Inflammatory macrophage (primary cell): ENCODE measurements around the gene CDHR3.

Experiments
- DNase-seq, 2 donors: peaks; one replicate each; pipeline ENCODE4 v3.0.0-alpha.2; 2020 to 2022

Gene CDHR3

GRCh38 chr7:106053109-106053508 lies 90.0 kb downstream of the CDHR3 start:
- no peak for DNase-seq

DNA sequence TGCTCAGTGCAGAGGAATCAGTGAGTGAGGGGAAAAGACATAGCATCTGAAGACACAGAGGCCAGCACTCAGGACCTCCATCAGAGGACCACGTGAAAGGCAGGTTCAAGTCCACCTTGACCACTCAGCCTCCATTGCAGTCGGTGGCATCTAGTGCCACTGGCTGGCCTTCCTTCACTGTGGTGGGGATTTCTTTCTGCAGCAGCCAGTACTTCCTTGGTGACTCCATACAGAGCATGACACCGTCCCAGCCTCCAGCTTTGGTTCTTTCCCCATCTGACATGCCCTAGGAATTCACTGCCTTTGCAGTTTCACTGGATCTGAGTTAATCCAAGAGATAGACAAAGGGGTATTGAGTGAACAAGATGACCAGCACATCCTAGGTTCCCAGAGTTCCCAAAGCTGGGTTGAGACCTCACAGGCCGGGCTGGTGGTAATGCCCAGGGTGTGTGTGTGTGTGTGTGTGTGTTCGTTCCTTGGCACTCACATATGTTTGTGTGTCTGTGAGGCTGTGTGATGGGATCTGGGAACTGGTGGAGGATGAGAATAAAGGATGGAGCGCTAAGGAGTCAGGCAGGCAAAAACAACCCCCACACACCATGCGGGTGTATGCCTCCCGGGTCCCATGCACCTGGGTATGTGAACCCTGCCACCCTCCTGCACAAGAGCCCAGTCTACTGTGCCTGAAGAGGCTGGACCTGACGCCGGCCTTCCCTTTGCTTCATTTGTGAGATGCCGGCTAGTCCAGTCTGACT lies 91.3 kb downstream of the CDHR3 start:
- peak; percentile 17 to 20 for DNase-seq

- peak; percentile 25 to 36 for DNase-seq
These were observed 92.0 kb downstream of the CDHR3 start for GRCh38 chr7:106054971-106055532.

DNA sequence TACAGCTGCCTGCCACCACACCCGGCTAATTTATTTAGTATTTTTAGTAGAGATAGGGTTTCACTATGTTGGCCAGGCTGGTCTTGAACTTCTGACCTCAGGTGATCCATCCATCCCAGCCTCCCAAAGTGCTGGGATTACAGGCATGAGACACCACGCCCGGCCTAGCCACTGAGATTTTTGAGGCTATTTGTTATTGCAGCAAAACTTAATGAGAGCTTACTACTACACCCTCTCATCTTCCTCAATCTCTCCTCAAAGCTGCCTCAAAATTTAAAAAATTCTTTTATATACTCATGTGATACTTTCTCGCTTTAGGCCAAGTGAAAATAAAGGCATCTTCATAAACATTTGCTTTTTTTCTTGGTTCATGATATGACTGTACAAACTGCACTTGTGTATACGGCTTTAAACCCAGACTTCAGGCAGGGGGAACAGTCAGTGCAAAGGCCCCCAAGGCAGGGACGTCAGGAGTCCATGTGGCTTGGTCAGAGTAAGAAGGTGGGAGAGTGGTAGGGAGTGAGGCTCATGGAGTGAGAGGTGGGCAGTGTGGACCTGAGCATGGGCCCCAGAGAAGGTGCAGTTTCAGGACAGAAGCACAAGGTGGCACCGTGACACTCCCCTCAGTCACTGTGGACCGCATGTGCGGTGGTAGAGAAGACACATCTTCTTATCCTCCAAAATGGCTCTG lies 93.6 kb downstream of the CDHR3 start:
- DNase-seq: peak; percentile 59 to 69

GRCh38 chr7:106057204-106057961 lies 94.3 kb downstream of the CDHR3 start:
- DNase-seq: no peak

GRCh38 chr7:106057962-106058927 lies 95.2 kb downstream of the CDHR3 start:
- no peak for DNase-seq

DNA sequence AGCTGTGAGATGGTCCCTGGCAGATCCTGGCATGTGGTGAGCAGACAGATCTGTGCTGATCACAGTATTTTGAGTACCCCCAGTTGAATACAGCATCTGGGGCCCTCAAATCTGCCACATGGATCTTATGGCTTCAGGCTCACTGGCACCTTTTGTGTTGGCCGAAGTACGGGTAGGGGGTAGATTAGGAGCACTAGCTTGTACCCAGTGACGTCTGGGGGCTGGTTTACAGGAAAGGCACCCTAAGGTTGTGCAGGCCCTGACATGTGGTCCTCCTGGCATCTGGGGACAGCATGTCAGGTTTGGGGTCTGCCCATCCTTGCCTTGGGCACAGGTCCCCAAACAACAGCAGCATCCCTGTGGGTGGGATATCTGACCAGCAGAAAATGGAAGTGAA lies 95.9 kb downstream of the CDHR3 start:
- no peak for DNase-seq

GRCh38 chr7:106059556-106059955 lies 96.5 kb downstream of the CDHR3 start:
- peak; percentile 50 to 58 for DNase-seq

DNA sequence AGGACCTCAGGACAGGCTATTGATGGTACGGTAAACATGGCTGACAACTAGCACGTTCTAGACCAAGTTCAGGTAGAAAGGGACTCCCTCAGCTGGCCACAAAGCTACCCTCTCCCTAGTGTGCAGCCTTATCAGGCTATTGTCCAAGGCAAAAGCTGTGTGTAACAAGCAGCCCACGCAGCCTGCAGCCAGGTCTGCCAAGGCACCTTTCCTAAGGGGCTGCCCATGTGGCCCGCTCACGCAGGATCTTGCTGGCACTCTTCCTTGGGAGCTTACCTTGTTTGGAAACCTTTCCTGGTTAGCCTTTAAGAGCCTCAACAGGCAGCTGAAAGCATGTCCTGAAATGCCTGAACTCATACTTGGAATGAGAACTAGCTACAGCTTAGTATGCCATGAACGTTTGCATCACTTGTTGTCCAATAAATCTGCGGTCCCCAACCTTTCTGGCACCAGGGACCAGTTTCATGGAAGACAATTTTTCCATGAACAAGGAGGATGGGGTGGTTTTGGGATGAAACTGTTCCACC lies 97.4 kb downstream of the CDHR3 start:
- DNase-seq: no peak

DNA sequence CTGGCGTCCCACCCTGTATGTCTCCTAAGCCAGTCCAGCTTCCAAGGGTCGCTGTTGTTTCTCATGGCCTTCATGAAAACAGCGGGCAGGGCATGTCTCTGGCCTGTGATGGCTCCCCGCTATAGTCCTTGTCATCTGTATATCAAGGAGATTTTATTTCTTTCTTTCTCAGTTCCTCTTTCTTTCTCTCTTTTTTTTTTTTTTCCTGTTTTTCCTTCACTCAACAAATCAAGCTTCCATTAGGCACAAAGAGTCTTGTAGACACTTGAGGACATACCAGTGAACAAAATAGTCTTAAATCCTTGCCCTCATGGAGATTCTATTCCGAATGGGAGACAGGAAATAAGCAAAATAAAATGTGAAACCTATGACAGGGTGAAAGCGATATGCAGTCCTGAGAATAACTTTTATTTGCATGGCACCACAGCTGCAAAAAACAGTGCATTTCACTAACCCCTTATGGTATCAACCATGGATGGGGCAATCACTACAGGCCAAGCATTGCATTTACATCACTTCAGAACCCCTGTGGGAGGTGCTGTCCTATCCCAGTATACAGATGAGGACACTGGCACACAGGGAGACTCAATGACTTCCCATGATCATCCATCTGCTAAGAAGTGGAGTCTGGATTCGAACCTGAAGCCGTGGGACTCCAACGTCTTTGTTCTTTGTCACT lies 98.4 kb downstream of the CDHR3 start:
- DNase-seq: no peak

DNA sequence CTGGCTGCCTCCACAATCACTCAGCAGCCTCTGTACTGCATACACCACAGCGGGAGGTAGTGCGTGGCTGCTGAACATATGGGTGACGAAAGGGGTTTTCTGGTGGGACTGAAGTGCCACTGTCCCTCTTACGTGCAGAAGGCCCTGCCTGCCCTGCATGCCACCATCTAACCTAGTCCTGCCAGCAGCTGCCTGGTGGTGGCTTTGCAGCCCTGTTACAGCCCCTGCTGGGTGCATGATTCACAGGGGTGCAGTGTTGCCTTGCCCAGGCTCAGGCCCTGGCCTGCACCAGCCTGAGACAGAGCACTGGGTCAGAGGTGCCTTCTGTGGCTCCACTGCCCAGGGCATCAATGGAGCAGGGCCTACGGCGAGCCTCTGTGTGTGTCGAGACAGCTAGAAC lies 98.9 kb downstream of the CDHR3 start:
- no peak for DNase-seq

DNA sequence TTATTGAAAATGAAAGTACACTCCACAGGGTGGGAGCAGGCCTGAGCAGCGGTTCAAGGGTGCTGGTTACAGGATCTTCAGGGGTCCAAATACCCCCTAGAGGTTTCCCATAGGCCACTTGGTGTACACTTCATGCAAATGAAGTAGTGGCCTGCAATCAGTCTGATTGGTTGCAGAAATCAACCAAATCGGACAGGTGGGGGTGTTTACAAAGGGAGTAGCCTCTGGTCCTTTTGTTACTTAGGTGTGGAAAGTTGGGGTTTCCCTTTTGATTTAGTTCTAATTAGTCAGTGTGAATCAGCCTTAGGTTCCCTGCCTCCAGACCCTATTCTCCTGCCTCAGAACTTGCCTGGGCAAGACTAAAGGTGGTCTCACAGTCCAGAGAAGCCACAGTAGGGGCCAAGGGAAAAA lies 99.5 kb downstream of the CDHR3 start:
- DNase-seq: no peak

DNA sequence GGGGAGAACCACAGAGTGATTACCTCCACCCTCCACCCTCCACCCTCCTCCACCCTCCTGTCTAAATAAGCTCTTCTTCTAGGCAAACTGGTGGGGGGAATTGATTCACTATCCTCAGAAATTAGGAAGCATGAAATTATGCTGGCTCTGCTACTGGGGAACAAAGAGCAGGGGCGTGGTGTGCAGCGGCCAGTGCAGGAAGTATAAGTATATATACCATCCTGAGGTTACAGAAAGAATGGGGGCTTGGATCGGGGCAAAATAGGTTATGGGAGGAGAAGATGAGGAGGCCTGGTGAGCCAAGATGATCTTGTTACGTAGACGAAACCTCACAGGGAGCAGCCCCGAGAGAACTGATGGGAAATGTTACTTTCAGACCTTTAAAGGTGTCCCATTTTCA lies 100.0 kb downstream of the CDHR3 start:
- peak; percentile 26 to 35 for DNase-seq

GRCh38 chr7:106063692-106064091 lies 100.6 kb downstream of the CDHR3 start:
- no peak for DNase-seq

- DNase-seq: no peak
These were observed 101.3 kb downstream of the CDHR3 start for GRCh38 chr7:106064316-106064715.

- DNase-seq: no peak
These were observed 101.9 kb downstream of the CDHR3 start for GRCh38 chr7:106064771-106065574.

DNA sequence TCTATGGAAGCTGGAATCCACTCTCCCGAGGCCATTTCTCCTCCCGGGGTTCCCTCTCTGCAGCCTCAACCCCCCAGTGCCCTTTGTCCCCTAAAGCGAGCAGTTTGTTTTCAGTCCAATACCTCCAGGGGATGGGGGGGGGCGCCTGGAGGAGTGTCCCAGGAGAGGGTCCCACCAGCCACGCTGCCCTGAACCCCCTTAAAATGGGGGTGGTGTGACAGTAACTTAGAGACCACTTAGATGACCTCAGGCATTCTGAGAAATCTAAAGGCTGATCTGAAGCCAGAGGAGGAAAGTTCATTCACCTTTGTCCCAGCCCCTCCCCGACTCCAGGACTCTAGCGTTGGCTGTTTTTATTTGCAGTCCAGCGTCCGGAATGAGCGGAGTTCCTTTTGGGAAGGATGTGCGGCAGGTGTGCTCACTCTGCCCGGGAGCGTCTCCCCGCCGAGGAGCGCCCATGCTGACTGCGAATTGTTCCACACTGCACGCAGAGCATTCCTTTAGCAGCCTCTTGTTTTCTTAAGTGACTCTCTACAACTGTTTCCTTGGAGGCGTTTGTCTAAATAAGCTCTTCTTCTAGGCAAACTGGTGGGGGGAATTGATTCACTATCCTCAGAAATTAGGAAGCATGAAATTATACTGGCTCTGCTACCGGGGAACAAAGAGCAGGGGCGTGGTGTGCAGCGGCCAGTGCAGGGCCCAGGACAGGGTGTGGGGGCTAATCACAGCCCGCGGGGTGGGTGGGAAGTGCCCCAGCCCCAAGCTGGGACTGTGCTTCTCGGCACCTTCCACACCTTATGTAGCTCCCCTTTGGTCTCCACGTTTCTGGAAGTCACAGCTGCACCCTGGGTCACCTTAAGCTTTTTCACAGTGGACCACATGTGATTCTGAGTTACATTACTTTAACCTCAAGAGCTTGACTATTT lies 102.8 kb downstream of the CDHR3 start:
- no peak for DNase-seq

- DNase-seq: no peak
These were observed 104.6 kb downstream of the CDHR3 start for GRCh38 chr7:106067678-106068077.

GRCh38 chr7:106068538-106068961 lies 105.5 kb downstream of the CDHR3 start:
- DNase-seq: no peak
